HepG2 (cell line): ENCODE results near the gene TADA2B. TPM values are rescaled to one million over a fixed set of nuclear protein-coding genes. Genes with fewer than 3 reads are reported as not detected.

Experiments used
- ATAC-seq: fragments of 200-7000 bp; cut with Tn5 transposase; 3 replicates; pipeline ENCODE4 v1.9.1; 2020; ENCODE audit warnings: mild to moderate bottlenecking, moderate library complexity
- BruUV-seq: library from RNA; stranded (reverse); fragments of 400-500 nt; replicated peaks from 2 replicates; lab custom pipeline; 2021; lab: Mats Ljungman, UMichigan
- CTCF ChIA-PET: fragments of 300-600 bp; formaldehyde crosslinking; extraction: SDS; loops from one replicate; lab custom pipeline; 2021; ENCODE audit warnings: low total read pairs, inconsistent platforms, low intra/inter-chr PET ratio; lab: Yijun Ruan, JAX
- POLR2A ChIA-PET: fragments of 350-600 bp; sonication (Branson Sonifier 250); formaldehyde crosslinking; loops from one replicate; lab custom pipeline; 2020; ENCODE audit warnings: antibody characterized with exemption, inconsistent platforms; lab: Yijun Ruan, JAX
- DNase-seq: peaks from one replicate; pipeline ENCODE4 v3.0.0-alpha.2; 2015; ENCODE audit warnings: low spot score
- FAIRE-seq: peaks from 3 replicates; lab custom pipeline; 2011; peaks lifted over from hg19 to GRCh38; lab: Jason Lieb, UNC
- H2AFZ ChIP-seq: one replicate; pipeline ENCODE4 v1.6.1; 2011; ENCODE audit warnings: low read length, inconsistent platforms
- H3K27ac ChIP-seq: fragments of 300-600 bp; 3 replicates; pipeline ENCODE4 v1.8.0; 2011; ENCODE audit warnings: mixed run types, mild to moderate bottlenecking, mixed read lengths, low read length, inconsistent platforms; ENCODE audit not compliant: insufficient read depth; ENCODE audit errors: extremely low read length
- H3K27me3 ChIP-seq, 2 experiments: fragments of 200-600 bp in 1 of 2; 2 replicates in 1 of 2; 3 replicates in 1 of 2; pipeline versions ENCODE4 v1.6.0 to v1.8.0; 2011; ENCODE audit warnings: low read length in 2 of 2, mild to moderate bottlenecking in 2 of 2, moderate library complexity in 2 of 2, inconsistent platforms in 1 of 2; ENCODE audit not compliant: insufficient read depth in 2 of 2, control insufficient read depth in 1 of 2
- H3K36me3 ChIP-seq, 2 experiments: fragments of 200-600 bp in 1 of 2; replicated peaks in 1 of 2; 2 replicates in 1 of 2; 3 replicates in 1 of 2; pipeline versions ENCODE4 v1.5.1 to v1.8.0; 2011; ENCODE audit warnings: low read length in 2 of 2, inconsistent platforms in 1 of 2; ENCODE audit not compliant: insufficient read depth in 2 of 2, control insufficient read depth in 1 of 2
- H3K4me1 ChIP-seq: 2 replicates; pipeline ENCODE4 v1.5.1; 2012; ENCODE audit warnings: low read length, inconsistent platforms; ENCODE audit not compliant: insufficient read depth
- H3K4me2 ChIP-seq: 2 replicates; pipeline ENCODE4 v1.6.0; 2011; ENCODE audit warnings: low read depth, low read length, inconsistent platforms
- H3K4me3 ChIP-seq, 3 experiments: fragments of 200-600 bp in 1 of 3; sonication (generic), shearing (Covaris generic) in 1 of 3; replicated peaks in 1 of 3; 2 replicates each; pipeline ENCODE4 v1.5.1; 2011 to 2016; ENCODE audit warnings: low read length in 3 of 3, inconsistent platforms in 2 of 3, low read depth in 2 of 3, mild to moderate bottlenecking in 2 of 3, control low read depth in 1 of 3, mixed read lengths in 1 of 3; ENCODE audit not compliant: insufficient read depth in 1 of 3
- H3K79me2 ChIP-seq: one replicate; pipeline ENCODE4 v1.6.1; 2011; ENCODE audit warnings: low read length, inconsistent platforms; ENCODE audit not compliant: insufficient read depth
- H3K9ac ChIP-seq: 2 replicates; pipeline ENCODE4 v1.6.0; 2011; ENCODE audit warnings: mild to moderate bottlenecking, low read depth, low read length, inconsistent platforms; ENCODE audit not compliant: insufficient read depth
- H3K9me3 ChIP-seq: 2 replicates; pipeline ENCODE4 v1.5.1; 2012; ENCODE audit warnings: mild to moderate bottlenecking, low read length
- H4K20me1 ChIP-seq: 2 replicates; pipeline ENCODE4 v1.6.0; 2011; ENCODE audit warnings: inconsistent platforms, mild to moderate bottlenecking, low read length, moderate library complexity; ENCODE audit not compliant: insufficient read depth
- AGO1 ChIP-seq: fragments of 200-400 bp; formaldehyde crosslinking; IDR thresholded peaks from 2 replicates; pipeline ENCODE4 v1.6.1; 2017; ENCODE audit warnings: mild to moderate bottlenecking, low read depth, low read length, moderate library complexity; ENCODE audit not compliant: poor library complexity, severe bottlenecking
- GTF2F1 ChIP-seq: fragments of 150-350 bp; IDR thresholded peaks from 2 replicates; pipeline ENCODE4 v1.6.1; 2014; ENCODE audit warnings: low read length
- HNF4G ChIP-seq, 2 experiments: sonication (generic) in 1 of 2; formaldehyde crosslinking in 1 of 2; IDR thresholded peaks; 2 replicates each; pipeline versions ENCODE4 v1.4.0 to v1.6.1; 2011 to 2020; ENCODE audit warnings: borderline replicate concordance in 2 of 2, low read depth in 2 of 2, mild to moderate bottlenecking in 2 of 2, low read length in 1 of 2, missing genetic modification reagents in 1 of 2, moderate library complexity in 1 of 2
- ISL2 ChIP-seq: sonication (generic); formaldehyde crosslinking; IDR thresholded peaks from 2 replicates; pipeline ENCODE4 v1.5.0; 2020; ENCODE audit warnings: missing genetic modification reagents
- MTF2 ChIP-seq: sonication (generic); formaldehyde crosslinking; IDR thresholded peaks from 2 replicates; pipeline ENCODE4 v1.5.0; 2020; ENCODE audit warnings: missing genetic modification reagents, borderline replicate concordance
- PRPF4 ChIP-seq: fragments of 200-400 bp; formaldehyde crosslinking; IDR thresholded peaks from 2 replicates; pipeline ENCODE4 v1.6.1; 2016; ENCODE audit warnings: low read length, low read depth; ENCODE audit not compliant: poor library complexity, severe bottlenecking
- SNAI1 ChIP-seq: sonication (generic); formaldehyde crosslinking; IDR thresholded peaks from 2 replicates; pipeline ENCODE4 v1.5.0; 2020; ENCODE audit warnings: mild to moderate bottlenecking, missing genetic modification reagents, borderline replicate concordance
- TBX2 ChIP-seq: sonication (generic); formaldehyde crosslinking; IDR thresholded peaks from 2 replicates; pipeline ENCODE4 v1.5.0; 2020; ENCODE audit warnings: missing genetic modification reagents, mild to moderate bottlenecking, borderline replicate concordance
- ZFP36L1 ChIP-seq: sonication (generic); formaldehyde crosslinking; IDR thresholded peaks from 2 replicates; pipeline ENCODE4 v1.8.0; 2022; ENCODE audit warnings: mild to moderate bottlenecking, missing genetic modification reagents, moderate library complexity
- ZNF12 ChIP-seq: sonication (generic); formaldehyde crosslinking; IDR thresholded peaks from 2 replicates; pipeline ENCODE4 v1.5.0; 2020; ENCODE audit warnings: missing genetic modification reagents
- ZNF274 ChIP-seq: sonication (generic); formaldehyde crosslinking; IDR thresholded peaks from 2 replicates; pipeline ENCODE4 v1.5.1; 2020; ENCODE audit warnings: mild to moderate bottlenecking, missing genetic modification reagents
- ZNF354B ChIP-seq: sonication (generic); formaldehyde crosslinking; IDR thresholded peaks from 2 replicates; pipeline ENCODE4 v1.8.0; 2022; ENCODE audit warnings: mild to moderate bottlenecking, missing genetic modification reagents
- ZNF775 ChIP-seq: sonication (generic); formaldehyde crosslinking; IDR thresholded peaks from 2 replicates; pipeline ENCODE4 v1.4.0; 2020; ENCODE audit warnings: missing genetic modification reagents, mild to moderate bottlenecking, moderate library complexity, borderline replicate concordance
- ZNF782 ChIP-seq: sonication (generic); formaldehyde crosslinking; IDR thresholded peaks from 2 replicates; pipeline ENCODE4 v1.4.0; 2020; ENCODE audit warnings: missing genetic modification reagents, mild to moderate bottlenecking, borderline replicate concordance
- ZNF850 ChIP-seq: sonication (generic); formaldehyde crosslinking; conservative IDR thresholded peaks from 2 replicates; pipeline ENCODE4 v1.9.0; 2021; ENCODE audit warnings: mild to moderate bottlenecking, missing genetic modification reagents
- WGBS: methylation state at CpG from one replicate; pipeline ENCODE4 v1.1.6; 2017; ENCODE audit warnings: low lambda C conversion rate; 5-methylcytosine and 5-hydroxymethylcytosine counted together
- in situ Hi-C: cut with HindIII; loops from 2 replicates; pipeline ENCODE4 v1.10.0; 2017; ENCODE audit warnings: low pct_unique_long_range_greater_than_20kb; ENCODE audit not compliant: extremely low pct_ligation_motif_present
- intact Hi-C: fragments of 100-400 bp; cut with micrococcal nuclease; formaldehyde crosslinking; loops from one replicate; pipeline ENCODE4 v1.10.0; 2022; ENCODE audit not compliant: unreplicated experiment
- polyA plus RNA-seq, 8 experiments: library from polyadenylated mRNA; depleted of rRNA in 3 of 8; stranded (reverse) in 7 of 8; unstranded in 1 of 8; fragments of >200 nt; fragmentation: Illumina TruSeq in 4 of 8; extraction: Trizol in 4 of 8; gene quantifications; 2 replicates each; pipeline versions ENCODE4 v1.2.1 to v1.2.3, GENCODE V29; 2011 to 2016; ENCODE audit warnings: low read depth in 4 of 8, missing spikeins in 1 of 8, mixed read lengths in 1 of 8; ENCODE audit not compliant: insufficient read depth in 1 of 8
- total RNA-seq, 5 experiments: library from RNA; depleted of rRNA; stranded (reverse); fragments of >200 nt; fragmentation: Illumina TruSeq; extraction: Trizol; gene quantifications; 2 replicates each; pipeline ENCODE4 v1.2.3, GENCODE V29; 2016; ENCODE audit warnings: low read depth in 1 of 5
- TF ChIP-seq, protein P1 (sequence below): sonication (generic); formaldehyde crosslinking; IDR thresholded peaks from 2 replicates; pipeline ENCODE4 v1.4.0; 2020; ENCODE audit warnings: missing genetic modification reagents
- TF ChIP-seq, protein P2 (sequence below): sonication (generic); formaldehyde crosslinking; IDR thresholded peaks from 2 replicates; pipeline ENCODE4 v1.4.0; 2020; ENCODE audit warnings: mild to moderate bottlenecking, low read depth, missing genetic modification reagents
- TF ChIP-seq, protein P3 (sequence below): sonication (generic); formaldehyde crosslinking; IDR thresholded peaks from 2 replicates; pipeline ENCODE4 v1.5.0; 2020; ENCODE audit warnings: missing genetic modification reagents

TADA2B gene
- total and polyA plus RNA-seq, 2 of the 13 experiments (the other 11 are each of a cell fraction or from before 2014, with no cell fraction given) = 4.6 to 8.9 TPM

DNA sequence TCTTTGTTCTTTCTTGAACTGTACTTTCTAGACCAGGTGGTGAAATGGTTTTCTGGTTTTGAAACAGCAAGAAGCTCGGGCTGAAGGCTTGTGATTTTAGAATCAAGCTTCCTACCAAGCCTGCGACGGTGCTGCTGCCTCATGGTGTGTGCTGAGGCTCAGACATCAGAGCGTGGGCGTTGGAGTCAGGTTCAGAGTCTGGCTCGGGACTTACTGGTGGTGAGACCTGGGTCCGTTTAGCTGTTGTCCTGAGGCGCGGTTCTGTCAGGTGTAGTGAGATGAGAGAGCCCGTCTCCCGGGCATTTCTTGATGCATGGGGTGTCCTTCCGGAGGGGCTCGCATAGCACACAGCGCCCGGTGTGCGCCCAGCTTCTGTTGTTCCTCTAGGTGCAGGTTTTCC, 19.7 kb upstream of the TADA2B start:
- DNase-seq (no peak), ATAC-seq (no peak), FAIRE-seq (no peak)
- Histone ChIP-seq H3K27me3 (no peaks in the 10 kb centered on the region), H3K9ac (no peak overlapping the region), H4K20me1 (no peaks in the 10 kb centered on the region), H3K27ac (no peak overlapping the region), H2AFZ (no peak overlapping the region), H3K4me1 (peaks cover 25% of the 10 kb centered on the region), H3K9me3 (no peaks in the 10 kb centered on the region), H3K4me3 (no peak overlapping the region), H3K79me2 (no peaks in the 10 kb centered on the region), H3K36me3 (peaks cover 24 to 63% of the 10 kb centered on the region in 2 experiments; a peak in 4 of 5 replicates), H3K4me2 (no peak overlapping the region)
- ChIA-PET POLR2A (no interaction called here), CTCF (no interaction called here)
- in situ Hi-C loops (no loop called here), intact Hi-C loops (no loop called here)
- no TSS peak for BruUV-seq
- TF ChIP-seq PRPF4 (no peak), ZNF274 (CRISPR knock-in tag) (no peak), SNAI1 (CRISPR knock-in tag) (no peak), ZNF354B (no peak), ZFP36L1 (CRISPR knock-in tag) (no peak), ZNF850 (no peak), ZNF12 (CRISPR knock-in tag) (no peak), MTF2 (CRISPR knock-in tag) (no peak), ISL2 (CRISPR knock-in tag) (no peak), ZNF782 (no peak), AGO1 (no peak), GTF2F1 (no peak), TBX2 (CRISPR knock-in tag) (no peak), ZNF775 (CRISPR knock-in tag) (no peak), HNF4G (IDR thresholded peaks at IDR 0.05; ENCODE audit: borderline replicate concordance, low read depth, low read length) (no peak), HNF4G (CRISPR knock-in tag; IDR thresholded peaks at IDR 0.05; ENCODE audit: borderline replicate concordance, low read depth) (no peak)
- TF ChIP-seq, protein P1, sequence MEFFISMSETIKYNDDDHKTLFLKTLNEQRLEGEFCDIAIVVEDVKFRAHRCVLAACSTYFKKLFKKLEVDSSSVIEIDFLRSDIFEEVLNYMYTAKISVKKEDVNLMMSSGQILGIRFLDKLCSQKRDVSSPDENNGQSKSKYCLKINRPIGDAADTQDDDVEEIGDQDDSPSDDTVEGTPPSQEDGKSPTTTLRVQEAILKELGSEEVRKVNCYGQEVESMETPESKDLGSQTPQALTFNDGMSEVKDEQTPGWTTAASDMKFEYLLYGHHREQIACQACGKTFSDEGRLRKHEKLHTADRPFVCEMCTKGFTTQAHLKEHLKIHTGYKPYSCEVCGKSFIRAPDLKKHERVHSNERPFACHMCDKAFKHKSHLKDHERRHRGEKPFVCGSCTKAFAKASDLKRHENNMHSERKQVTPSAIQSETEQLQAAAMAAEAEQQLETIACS (CRISPR knock-in tag) = no peak
- TF ChIP-seq, protein P2, sequence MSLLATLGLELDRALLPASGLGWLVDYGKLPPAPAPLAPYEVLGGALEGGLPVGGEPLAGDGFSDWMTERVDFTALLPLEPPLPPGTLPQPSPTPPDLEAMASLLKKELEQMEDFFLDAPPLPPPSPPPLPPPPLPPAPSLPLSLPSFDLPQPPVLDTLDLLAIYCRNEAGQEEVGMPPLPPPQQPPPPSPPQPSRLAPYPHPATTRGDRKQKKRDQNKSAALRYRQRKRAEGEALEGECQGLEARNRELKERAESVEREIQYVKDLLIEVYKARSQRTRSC = no peak
- TF ChIP-seq, protein P3, sequence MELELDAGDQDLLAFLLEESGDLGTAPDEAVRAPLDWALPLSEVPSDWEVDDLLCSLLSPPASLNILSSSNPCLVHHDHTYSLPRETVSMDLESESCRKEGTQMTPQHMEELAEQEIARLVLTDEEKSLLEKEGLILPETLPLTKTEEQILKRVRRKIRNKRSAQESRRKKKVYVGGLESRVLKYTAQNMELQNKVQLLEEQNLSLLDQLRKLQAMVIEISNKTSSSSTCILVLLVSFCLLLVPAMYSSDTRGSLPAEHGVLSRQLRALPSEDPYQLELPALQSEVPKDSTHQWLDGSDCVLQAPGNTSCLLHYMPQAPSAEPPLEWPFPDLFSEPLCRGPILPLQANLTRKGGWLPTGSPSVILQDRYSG (CRISPR knock-in tag) = no peak
- WGBS = 90% methylated on average over 6 of the region's 16 CpGs
